ENCODE results near the gene CACNA1G. TPM values are rescaled to one million over a fixed set of nuclear protein-coding genes. Genes with fewer than 3 reads are reported as not detected.

Gene CACNA1G
- total RNA-seq, 120 experiments from 2014 or later: 6.8 to 38.4 (median 21.8) TPM

Other genes with a start within 250 kb of the CACNA1G start
- gene XYLT2, start 214.6 kb upstream of the CACNA1G start, total RNA-seq: 10 to 100 TPM; 13.3 to 28.9 (median 19.3) TPM
- gene MRPL27, start 187.5 kb upstream of the CACNA1G start, total RNA-seq: 10 to 100 TPM; 38.9 to 85.2 (median 61.6) TPM
- 1 to 10 TPM in 73 of 120 experiments, under 1 TPM in 36, not detected in 11; 0.19 to 4.9 (median 1.3) TPM for gene EME1, start 187.5 kb upstream of the CACNA1G start, total RNA-seq
- 10 to 100 TPM; 26.1 to 54.3 (median 38.0) TPM for gene LRRC59, start 163.2 kb upstream of the CACNA1G start, total RNA-seq
- gene ACSF2, start 134.5 kb upstream of the CACNA1G start, total RNA-seq: 10 to 100 TPM in 114 of 120 experiments, 1 to 10 TPM in 6; 7.3 to 47.1 (median 17.3) TPM
- gene CHAD, start 91.8 kb upstream of the CACNA1G start, total RNA-seq: 10 to 100 TPM in 3 of 120 experiments, 1 to 10 TPM in 115, under 1 TPM in 2; 0.77 to 12.8 (median 3.5) TPM
- gene RSAD1, start 81.9 kb upstream of the CACNA1G start, total RNA-seq: 10 to 100 TPM; 32.2 to 82.5 (median 54.8) TPM
- 10 to 100 TPM in 9 of 120 experiments, 1 to 10 TPM in 111; 1.7 to 14.6 (median 5.8) TPM for gene MYCBPAP, start 52.3 kb upstream of the CACNA1G start, total RNA-seq
- gene EPN3, start 28.0 kb upstream of the CACNA1G start, total RNA-seq: 10 to 100 TPM in 63 of 120 experiments, 1 to 10 TPM in 56, under 1 TPM in 1; 0.81 to 24.4 (median 10.4) TPM
- gene SPATA20, start 13.5 kb upstream of the CACNA1G start, total RNA-seq: 10 to 100 TPM; 29.4 to 85.3 (median 53.1) TPM
- 1 to 10 TPM in 114 of 120 experiments, under 1 TPM in 6; 0.52 to 9.2 (median 2.7) TPM for gene ABCC3, start 74.2 kb downstream of the CACNA1G start, total RNA-seq
- gene ANKRD40, start 147.2 kb downstream of the CACNA1G start, total RNA-seq: 100 to 1,000 TPM in 86 of 120 experiments, 10 to 100 TPM in 34; 68.8 to 245 (median 115) TPM
- gene LUC7L3, start 158.9 kb downstream of the CACNA1G start, total RNA-seq: 100 to 1,000 TPM; 151 to 348 (median 226) TPM
- under 1 TPM in 2 of 120 experiments, not detected in 118; 0.33 to 0.63 TPM for gene ANKRD40CL, start 206.8 kb downstream of the CACNA1G start, total RNA-seq

Measured in dorsolateral prefrontal cortex (tissue), 118 donors.